RWPE1 (cell line): ENCODE data around the gene SLC25A51.
A peak's percentile ranks its signal among the peaks of the same experiment; 100 is the strongest.

Source experiments
- CTCF ChIA-PET: fragments of 350-600 bp; sonication (Branson Sonifier 250); formaldehyde crosslinking; extraction: SDS; loops from one replicate; lab custom pipeline; 2021; lab: Yijun Ruan, JAX
- POLR2A ChIA-PET: fragments of 400-600 bp; formaldehyde crosslinking; extraction: SDS; loops from one replicate; lab custom pipeline; 2020; ENCODE audit warnings: antibody characterized with exemption; ENCODE audit not compliant: low non-redundant PET; lab: Yijun Ruan, JAX
- DNase-seq: peaks from one replicate; pipeline ENCODE4 v3.0.0; 2012; ENCODE audit warnings: low spot score
- H3K27ac ChIP-seq: fragments of 450-650 bp; 2 replicates; pipeline ENCODE4 v1.5.1; 2017
- TF ChIP-seq, protein P1 (sequence below): fragments of 450-650 bp; conservative IDR thresholded peaks from 2 replicates; pipeline ENCODE4 v1.5.1; 2017; ENCODE audit warnings: low read depth, mild to moderate bottlenecking

The SLC25A51 gene

DNA sequence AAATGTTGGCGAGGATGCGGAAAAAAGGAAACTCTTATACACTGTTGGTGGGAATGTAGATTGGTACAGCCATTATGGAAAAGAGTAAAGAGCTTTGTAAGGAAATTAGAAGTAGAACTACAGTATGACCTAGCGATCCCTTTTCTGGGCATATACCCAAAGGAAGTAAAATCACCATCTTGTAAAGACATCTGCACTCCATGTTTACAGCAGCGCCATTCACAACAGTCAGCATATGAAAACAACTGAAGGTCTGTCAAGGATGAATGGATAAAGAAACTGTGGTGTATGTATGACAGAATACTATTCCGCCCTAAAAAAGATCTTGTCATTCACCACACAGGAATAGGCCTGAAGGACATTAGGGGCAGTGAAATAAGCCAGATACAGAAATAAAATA, 27.7 kb upstream of the SLC25A51 start:
- POLR2A ChIA-PET, result no interaction called here
- no peak overlapping the region for H3K27ac ChIP-seq
- TF ChIP-seq, protein P1, sequence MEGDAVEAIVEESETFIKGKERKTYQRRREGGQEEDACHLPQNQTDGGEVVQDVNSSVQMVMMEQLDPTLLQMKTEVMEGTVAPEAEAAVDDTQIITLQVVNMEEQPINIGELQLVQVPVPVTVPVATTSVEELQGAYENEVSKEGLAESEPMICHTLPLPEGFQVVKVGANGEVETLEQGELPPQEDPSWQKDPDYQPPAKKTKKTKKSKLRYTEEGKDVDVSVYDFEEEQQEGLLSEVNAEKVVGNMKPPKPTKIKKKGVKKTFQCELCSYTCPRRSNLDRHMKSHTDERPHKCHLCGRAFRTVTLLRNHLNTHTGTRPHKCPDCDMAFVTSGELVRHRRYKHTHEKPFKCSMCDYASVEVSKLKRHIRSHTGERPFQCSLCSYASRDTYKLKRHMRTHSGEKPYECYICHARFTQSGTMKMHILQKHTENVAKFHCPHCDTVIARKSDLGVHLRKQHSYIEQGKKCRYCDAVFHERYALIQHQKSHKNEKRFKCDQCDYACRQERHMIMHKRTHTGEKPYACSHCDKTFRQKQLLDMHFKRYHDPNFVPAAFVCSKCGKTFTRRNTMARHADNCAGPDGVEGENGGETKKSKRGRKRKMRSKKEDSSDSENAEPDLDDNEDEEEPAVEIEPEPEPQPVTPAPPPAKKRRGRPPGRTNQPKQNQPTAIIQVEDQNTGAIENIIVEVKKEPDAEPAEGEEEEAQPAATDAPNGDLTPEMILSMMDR, result no peak
- DNase-seq, result no peak
- CTCF ChIA-PET, result interaction anchor here (0.7 kb wide), 1 partner anchor 1335 kb away, joined by 3 read pairs; no protein-coding TSS in a partner anchor

DNA sequence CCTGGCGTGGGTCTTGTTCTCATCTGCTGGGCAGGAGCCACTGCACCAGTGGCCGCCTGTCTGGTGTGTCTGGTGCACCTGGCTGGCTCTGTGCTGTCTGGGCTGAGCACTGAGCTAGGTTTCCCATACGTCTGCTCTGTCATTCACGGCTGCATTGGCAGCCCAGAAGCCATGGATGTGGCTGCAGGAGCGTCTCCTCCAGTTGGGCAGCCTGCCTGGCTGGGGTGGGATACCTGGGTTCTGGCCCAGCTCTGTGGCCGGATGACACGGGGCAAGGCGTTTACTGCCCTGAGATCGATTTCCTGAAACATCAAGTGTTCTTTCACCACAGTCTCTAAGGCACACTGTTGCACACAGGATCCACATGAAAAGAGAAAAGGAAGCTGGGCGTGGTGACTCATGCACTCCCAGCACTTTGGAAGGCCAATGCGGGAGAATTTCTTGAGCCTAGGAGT, 25.5 kb upstream of the SLC25A51 start:
- DNase-seq, result no peak
- TF ChIP-seq, protein P1, result no peak
- ChIA-PET POLR2A (no interaction called here), CTCF (no interaction called here)
- peak overlapping the region; percentile 61 for H3K27ac ChIP-seq

- CTCF ChIA-PET, result no interaction called here
- POLR2A ChIA-PET, result no interaction called here
- DNase-seq, result no peak
- peak overlapping the region; percentile 61 for H3K27ac ChIP-seq
- TF ChIP-seq, protein P1, result no peak
Observed at GRCh38 chr9:37928552-37929430, 24.9 kb upstream of the SLC25A51 start.

- POLR2A ChIA-PET, result no interaction called here
- CTCF ChIA-PET, result interaction anchor here (0.5 to 1.3 kb wide), 3 partner anchors 9 to 117 kb away, joined by 4 to 5 read pairs (median 4); no protein-coding TSS in a partner anchor
- H3K27ac ChIP-seq, result peak overlapping the region; percentile 61
- TF ChIP-seq, protein P1, result no peak
- no peak for DNase-seq
Observed at GRCh38 chr9:37927601-37928551, 23.9 kb upstream of the SLC25A51 start.

DNA sequence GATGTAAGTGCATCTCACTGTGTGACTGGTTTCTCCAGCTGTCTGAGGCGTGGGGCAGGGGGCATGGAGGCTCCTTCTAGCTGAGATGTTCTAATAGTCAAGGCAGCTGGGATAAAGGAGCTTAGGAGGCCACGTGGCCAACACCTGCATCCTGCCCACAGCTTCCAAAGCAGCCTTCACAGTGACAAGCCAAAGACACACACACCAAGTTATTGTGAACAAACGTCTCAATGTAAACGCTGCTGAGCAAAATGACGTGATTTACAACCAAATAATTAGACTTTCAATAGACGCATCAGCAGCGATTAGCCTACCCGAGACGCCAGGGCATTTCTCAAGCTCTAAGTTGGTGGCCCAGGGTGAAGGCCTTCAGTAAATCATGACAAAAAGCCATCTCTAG, 23.2 kb upstream of the SLC25A51 start:
- H3K27ac ChIP-seq, result peak overlapping the region; percentile 19
- DNase-seq, result no peak
- TF ChIP-seq, protein P1, result no peak
- POLR2A ChIA-PET, result no interaction called here
- CTCF ChIA-PET, result interaction anchor here (0.5 to 1.3 kb wide), 3 partner anchors 10 to 116 kb away, joined by 4 to 5 read pairs (median 4); no protein-coding TSS in a partner anchor

- ChIA-PET POLR2A (no interaction called here), CTCF (no interaction called here)
- H3K27ac ChIP-seq, result peak overlapping the region; percentile 19
- no peak for DNase-seq
- TF ChIP-seq, protein P1, result no peak
Observed at GRCh38 chr9:37926737-37927118, 22.8 kb upstream of the SLC25A51 start.
